B cell (primary cell): Measurements from ENCODE around the gene SLC24A3. TPM values are rescaled to one million over a fixed set of nuclear protein-coding genes. Genes with fewer than 3 reads are reported as not detected.

Experiments
- ATAC-seq: fragments of 200-7000 bp; cut with Tn5 transposase; one replicate; pipeline ENCODE4 v1.10.0; 2021; ENCODE audit warnings: low read depth, mild to moderate bottlenecking, moderate number of reproducible peaks, moderate library complexity
- CTCF ChIA-PET: fragments of 350-600 bp; sonication (Branson Sonifier 250); formaldehyde crosslinking; loops from one replicate; lab custom pipeline; 2021; ENCODE audit warnings: antibody characterized with exemption, inconsistent platforms; lab: Charles Lee
- POLR2A ChIA-PET: fragments of 350-600 bp; sonication (Branson Sonifier 250); formaldehyde crosslinking; loops from one replicate; lab custom pipeline; 2021; ENCODE audit warnings: antibody characterized with exemption; lab: Charles Lee
- DNase-seq: peaks from one replicate; pipeline ENCODE4 v3.0.0; 2013
- H2AFZ ChIP-seq: 2 replicates; pipeline ENCODE4 v1.6.1; 2012; ENCODE audit warnings: mild to moderate bottlenecking, low read depth, low read length; ENCODE audit not compliant: insufficient read depth, poor library complexity, severe bottlenecking
- H3K27ac ChIP-seq, 2 donors: 1 replicate in 1 of 2; 2 replicates in 1 of 2; pipeline ENCODE4 v1.5.1; 2012 to 2013; ENCODE audit warnings: low read length in 2 of 2, mild to moderate bottlenecking in 2 of 2, moderate library complexity in 1 of 2
- H3K27me3 ChIP-seq, 4 experiments: fragments of 200-600 bp in 1 of 4; sonication (generic) in 1 of 4; replicated peaks in 1 of 4; 1 replicate in 2 of 4; 2 replicates in 2 of 4; pipeline versions ENCODE4 v1.6.1 to v1.7.0; 2013 to 2016; ENCODE audit warnings: low read length in 3 of 4, mild to moderate bottlenecking in 2 of 4, mixed read lengths in 1 of 4, moderate library complexity in 1 of 4; ENCODE audit not compliant: insufficient read depth in 4 of 4, control insufficient read depth in 3 of 4; ENCODE audit errors: control extremely low read depth in 1 of 4
- H3K36me3 ChIP-seq, 2 experiments: replicated peaks in 1 of 2; 1 replicate in 1 of 2; 2 replicates in 1 of 2; pipeline versions ENCODE4 v1.6.1 to v1.7.1; 2013; ENCODE audit warnings: low read length in 1 of 2; ENCODE audit not compliant: insufficient read depth in 2 of 2, control insufficient read depth in 1 of 2; ENCODE audit errors: control extremely low read depth in 1 of 2, extremely low read depth in 1 of 2
- H3K4me1 ChIP-seq, 2 donors: fragments of 200-600 bp in 1 of 2; sonication (generic) in 1 of 2; 1 replicate in 1 of 2; 2 replicates in 1 of 2; pipeline versions ENCODE4 v1.5.1 to v1.6.1; 2013 to 2017; ENCODE audit warnings: low read length in 2 of 2; ENCODE audit not compliant: control insufficient read depth in 2 of 2, insufficient read depth in 2 of 2
- H3K4me2 ChIP-seq: replicated peaks from 2 replicates; pipeline ENCODE3; 2012; ENCODE audit warnings: mild to moderate bottlenecking, low read depth, low read length; ENCODE audit not compliant: poor library complexity, severe bottlenecking
- H3K4me3 ChIP-seq, 5 experiments: fragments of 200-600 bp in 1 of 5; sonication (generic) in 1 of 5; 1 replicate in 3 of 5; 2 replicates in 2 of 5; pipeline versions ENCODE4 v1.5.1 to v1.7.0; 2011 to 2016; ENCODE audit warnings: low read length in 4 of 5, mild to moderate bottlenecking in 4 of 5, low read depth in 2 of 5, control low read depth in 1 of 5, moderate library complexity in 1 of 5; ENCODE audit not compliant: insufficient read depth in 1 of 5; ENCODE audit errors: control extremely low read depth in 1 of 5, extremely low read depth in 1 of 5
- H3K79me2 ChIP-seq: fragments of 200-600 bp; sonication (generic); one replicate; pipeline ENCODE4 v1.6.0; 2016; ENCODE audit warnings: low read length; ENCODE audit not compliant: control insufficient read depth, insufficient read depth
- H3K9ac ChIP-seq: fragments of 200-600 bp; sonication (generic); 2 replicates; pipeline ENCODE4 v1.6.1; 2017; ENCODE audit warnings: mild to moderate bottlenecking, low read length, moderate library complexity
- H3K9me3 ChIP-seq, 3 donors: one replicate each; pipeline versions ENCODE4 v1.6.1 to v1.7.1; 2013; ENCODE audit warnings: low read length in 2 of 3; ENCODE audit not compliant: control insufficient read depth in 2 of 3, insufficient read depth in 1 of 3; ENCODE audit errors: control extremely low read depth in 1 of 3
- H4K20me1 ChIP-seq: 2 replicates; pipeline ENCODE4 v1.6.0; 2012; ENCODE audit warnings: mild to moderate bottlenecking, low read length; ENCODE audit not compliant: insufficient read depth, control insufficient read depth, poor library complexity, severe bottlenecking
- H3K27ac Mint-ChIP-seq: one replicate; pipeline ENCODE4 v1.8.0; 2021; ENCODE audit warnings: mixed read lengths
- H3K27me3 Mint-ChIP-seq: one replicate; pipeline ENCODE4 v1.8.0; 2021; ENCODE audit warnings: mixed read lengths
- H3K4me1 Mint-ChIP-seq: one replicate; pipeline ENCODE4 v1.8.0; 2021; ENCODE audit warnings: mixed read lengths
- H3K4me3 Mint-ChIP-seq: one replicate; pipeline ENCODE4 v1.8.0; 2021; ENCODE audit warnings: mixed read lengths
- H3K9me3 Mint-ChIP-seq: one replicate; pipeline ENCODE4 v1.8.0; 2022; ENCODE audit warnings: mixed read lengths; ENCODE audit not compliant: insufficient read depth
- CTCF ChIP-seq: fragments of 200-600 bp; IDR thresholded peaks from one replicate; pipeline ENCODE4 v1.8.0; 2022; ENCODE audit warnings: antibody characterized with exemption, mild to moderate bottlenecking
- EZH2 ChIP-seq: IDR thresholded peaks from 2 replicates; pipeline ENCODE4 v1.6.1; 2012; ENCODE audit warnings: borderline replicate concordance, low read depth, mild to moderate bottlenecking, moderate library complexity, low read length; ENCODE audit not compliant: insufficient read depth, poor library complexity, severe bottlenecking
- WGBS: methylation state at CpG from one replicate; pipeline ENCODE4 v1.1.5; 2013; ENCODE audit warnings: missing lambda C conversion rate; ENCODE audit not compliant: insufficient coverage; 5-methylcytosine and 5-hydroxymethylcytosine counted together
- intact Hi-C: fragments of 100-400 bp; cut with micrococcal nuclease; formaldehyde crosslinking; loops from one replicate; pipeline ENCODE4 v1.10.0; 2022
- polyA plus RNA-seq: library from polyadenylated mRNA; depleted of rRNA; stranded (reverse); fragments of >200 nt; gene quantifications from 2 replicates; pipeline ENCODE4 v1.2.3, GENCODE V29; 2012
- total RNA-seq, 2 donors: library from RNA; stranded (reverse); fragments of 120-200 nt in 1 of 2; gene quantifications; 1 replicate in 1 of 2; 2 replicates in 1 of 2; pipeline versions ENCODE4 v1.2.3 to v1.2.4, GENCODE V29; 2013 to 2022

SLC24A3 gene
- total and polyA plus RNA-seq, 2 donors (not counting 1 experiment from before 2014, with no cell fraction given): not detected

DNA sequence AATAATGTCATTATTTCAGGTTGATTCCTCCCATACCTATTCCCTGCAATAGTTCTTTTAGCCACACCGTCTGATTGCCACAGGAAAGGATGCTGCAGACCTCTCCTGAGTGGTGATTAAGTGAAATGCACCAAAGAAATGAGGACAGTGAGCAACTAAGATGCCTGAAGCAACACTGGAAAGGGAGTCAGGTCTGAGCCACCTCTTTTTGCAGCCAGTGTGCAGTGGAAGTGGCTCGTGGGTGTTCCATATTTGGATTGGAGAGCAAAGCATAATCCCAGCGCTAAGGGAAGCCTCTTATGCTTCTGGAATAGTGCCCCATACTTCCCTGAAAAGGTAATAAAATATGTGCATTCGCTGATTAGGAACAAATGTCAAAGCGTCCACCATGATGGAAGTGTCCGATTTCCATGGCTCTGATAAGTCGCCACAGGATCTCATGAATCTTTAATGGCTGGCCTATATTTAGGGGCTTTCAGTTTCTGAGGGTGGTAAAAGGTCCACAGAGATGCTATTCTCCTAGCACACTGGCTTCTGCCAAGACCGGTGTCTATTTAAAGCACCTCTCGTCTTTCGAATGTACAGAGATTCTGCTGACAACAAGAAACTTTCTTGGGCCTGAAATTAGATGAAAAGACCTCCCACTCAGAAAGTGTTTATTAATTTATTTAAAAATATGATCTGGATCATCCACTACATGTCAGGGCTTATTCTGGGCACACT, 253.9 kb downstream of the SLC24A3 start:
- H3K27ac ChIP-seq: no peak overlapping the region
- ChIA-PET POLR2A (no interaction called here), CTCF (no interaction called here)
- Mint-ChIP-seq H3K27ac (no peak overlapping the region), H3K4me3 (no peak overlapping the region), H3K9me3 (no peaks in the 10 kb centered on the region), H3K27me3 (peaks cover 14% of the 10 kb centered on the region), H3K4me1 (no peaks in the 10 kb centered on the region)
- no peak for TF ChIP-seq EZH2
- TF ChIP-seq CTCF: no peak
- H3K4me1 ChIP-seq: no peaks in the 10 kb centered on the region
- no peak overlapping the region for H3K9ac ChIP-seq
- 92% methylated on average over 6 of the region's 10 CpGs for WGBS
- H3K36me3 ChIP-seq: no peaks in the 10 kb centered on the region
- no peak overlapping the region for H3K4me2 ChIP-seq
- H3K4me3 ChIP-seq: no peak overlapping the region
- intact Hi-C loops: no loop called here
- ATAC-seq (no peak), DNase-seq (no peak)
- H3K79me2 ChIP-seq: no peaks in the 10 kb centered on the region
- H2AFZ ChIP-seq: no peak overlapping the region
- H3K27me3 ChIP-seq: peaks cover 0 to 2% (median 0%) of the 10 kb centered on the region in 4 experiments
- no peaks in the 10 kb centered on the region for H4K20me1 ChIP-seq
- no peaks in the 10 kb centered on the region for H3K9me3 ChIP-seq

- Histone ChIP-seq H3K79me2 (no peaks in the 10 kb centered on the region), H3K9me3 (peaks cover 0 to 7% (median 0%) of the 10 kb centered on the region in 3 donors), H3K27ac (no peak overlapping the region), H3K27me3 (no peaks in the 10 kb centered on the region), H3K36me3 (no peaks in the 10 kb centered on the region), H4K20me1 (no peaks in the 10 kb centered on the region), H3K4me1 (no peaks in the 10 kb centered on the region), H3K4me3 (no peak overlapping the region), H3K9ac (no peak overlapping the region), H3K4me2 (no peak overlapping the region), H2AFZ (no peak overlapping the region)
- intact Hi-C loops: no loop called here
- ChIA-PET CTCF (no interaction called here), POLR2A (no interaction called here)
- DNase-seq (no peak), ATAC-seq (no peak)
- Mint-ChIP-seq H3K27ac (no peak overlapping the region), H3K4me1 (no peaks in the 10 kb centered on the region), H3K9me3 (no peaks in the 10 kb centered on the region), H3K27me3 (no peaks in the 10 kb centered on the region), H3K4me3 (no peak overlapping the region)
- 100% methylated on average over 1 of the region's 8 CpGs for WGBS
- TF ChIP-seq CTCF (no peak), EZH2 (no peak)
Observed at GRCh38 chr20:19473216-19473921, 260.9 kb downstream of the SLC24A3 start.
